ENCODE data around the gene FOXL2. TPM values are rescaled to one million over a fixed set of nuclear protein-coding genes. Genes with fewer than 3 reads are reported as not detected.

FOXL2 gene
- polyA plus RNA-seq, 1 of the 3 experiments (the other 2 are of a cell fraction), result not detected

DNA sequence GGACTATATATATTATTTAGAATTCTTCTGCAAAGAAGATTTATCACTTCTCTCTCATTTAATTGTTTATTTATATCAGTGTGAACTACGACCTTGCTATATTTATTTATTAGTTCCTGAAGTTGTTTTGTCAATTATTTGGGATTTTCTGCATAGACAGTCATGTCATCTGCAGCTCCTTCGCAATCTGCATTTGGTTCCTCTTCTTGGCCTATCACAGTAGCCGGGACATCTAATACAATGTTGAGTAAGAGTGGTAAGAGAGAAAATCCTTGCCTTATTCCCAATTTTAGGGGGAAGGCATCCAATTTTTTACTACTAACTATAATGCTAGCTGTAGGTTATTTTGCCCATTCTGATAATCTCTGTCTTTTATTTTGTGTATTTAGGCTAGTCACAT, 39.4 kb downstream of the FOXL2 start:
- no peak for DNase-seq
- CTCF ChIA-PET, result interaction anchor here (0.6 to 1.5 kb wide), 4 partner anchors 8 to 428 kb away, joined by 3 to 6 read pairs (median 4); partner anchors contain the start of gene CEP70
- Histone ChIP-seq H3K4me3 (ENCODE audit: low read depth in 2 of 2, low read length in 1 of 2) (no peak overlapping the region), H3K4me2 (no peak overlapping the region), H3K9me3 (no peaks in the 10 kb centered on the region), H3K36me3 (replicated peaks in 1 of 2; ENCODE audit: control insufficient read depth in 1 of 2, insufficient read depth in 2 of 2, low read length in 1 of 2) (no peaks in the 10 kb centered on the region), H4K20me1 (ENCODE audit: insufficient read depth) (no peaks in the 10 kb centered on the region), H3K27me3 (ENCODE audit: insufficient read depth) (no peaks in the 10 kb centered on the region), H2AFZ (ENCODE audit: low read depth) (no peak overlapping the region), H3K9me2 (no peaks in the 10 kb centered on the region), H3K9ac (no peak overlapping the region), H3K79me2 (ENCODE audit: insufficient read depth) (no peaks in the 10 kb centered on the region), H3K4me1 (ENCODE audit: control insufficient read depth in 1 of 2, insufficient read depth in 2 of 2, low read depth in 1 of 2, low read length in 1 of 2) (no peaks in the 10 kb centered on the region), H3F3A (replicated peaks; ENCODE audit: insufficient read depth) (no peaks in the 10 kb centered on the region), H3K27ac (ENCODE audit: low read depth in 2 of 2, low read length in 1 of 2) (no peak overlapping the region)
- WGBS (ENCODE audit: low lambda C conversion rate), result 68% methylated on average over 3 of the region's 3 CpGs
- POLR2A ChIA-PET, result no interaction called here
- TF ChIP-seq NRF1 (IDR thresholded peaks at IDR 0.05; ENCODE audit: low read depth, low read length) (no peak), GABPA (IDR thresholded peaks at IDR 0.05; ENCODE audit: low read depth) (no peak), NFIC (IDR thresholded peaks at IDR 0.05; ENCODE audit: borderline replicate concordance) (no peak), RXRA (IDR thresholded peaks at IDR 0.05; ENCODE audit: borderline replicate concordance, low read depth) (no peak), POLR2AphosphoS5 (IDR thresholded peaks at IDR 0.05; ENCODE audit: low read depth, low read length) (no peak), SMC3 (IDR thresholded peaks at IDR 0.05; ENCODE audit: low read depth, low read length) (no peak), CHD2 (IDR thresholded peaks at IDR 0.05; ENCODE audit: low read length, partially characterized antibody) (no peak), FOXM1 (IDR thresholded peaks at IDR 0.05; ENCODE audit: low read depth) (no peak), TAF1 (IDR thresholded peaks at IDR 0.05; ENCODE audit: borderline replicate concordance, low read depth, low read length) (no peak), FOXJ3 (CRISPR knock-in tag; IDR thresholded peaks at IDR 0.05) (no peak), MEF2A (IDR thresholded peaks at IDR 0.05; ENCODE audit: borderline replicate concordance, low read depth) (no peak), SIN3A (IDR thresholded peaks at IDR 0.05; ENCODE audit: borderline replicate concordance, low read depth, low read length) (no peak), RCOR1 (IDR thresholded peaks at IDR 0.05; ENCODE audit: low read length) (no peak), FOSL2 (IDR thresholded peaks at IDR 0.05; ENCODE audit: borderline replicate concordance, low read depth) (no peak)
- TF ChIP-seq, protein P1, sequence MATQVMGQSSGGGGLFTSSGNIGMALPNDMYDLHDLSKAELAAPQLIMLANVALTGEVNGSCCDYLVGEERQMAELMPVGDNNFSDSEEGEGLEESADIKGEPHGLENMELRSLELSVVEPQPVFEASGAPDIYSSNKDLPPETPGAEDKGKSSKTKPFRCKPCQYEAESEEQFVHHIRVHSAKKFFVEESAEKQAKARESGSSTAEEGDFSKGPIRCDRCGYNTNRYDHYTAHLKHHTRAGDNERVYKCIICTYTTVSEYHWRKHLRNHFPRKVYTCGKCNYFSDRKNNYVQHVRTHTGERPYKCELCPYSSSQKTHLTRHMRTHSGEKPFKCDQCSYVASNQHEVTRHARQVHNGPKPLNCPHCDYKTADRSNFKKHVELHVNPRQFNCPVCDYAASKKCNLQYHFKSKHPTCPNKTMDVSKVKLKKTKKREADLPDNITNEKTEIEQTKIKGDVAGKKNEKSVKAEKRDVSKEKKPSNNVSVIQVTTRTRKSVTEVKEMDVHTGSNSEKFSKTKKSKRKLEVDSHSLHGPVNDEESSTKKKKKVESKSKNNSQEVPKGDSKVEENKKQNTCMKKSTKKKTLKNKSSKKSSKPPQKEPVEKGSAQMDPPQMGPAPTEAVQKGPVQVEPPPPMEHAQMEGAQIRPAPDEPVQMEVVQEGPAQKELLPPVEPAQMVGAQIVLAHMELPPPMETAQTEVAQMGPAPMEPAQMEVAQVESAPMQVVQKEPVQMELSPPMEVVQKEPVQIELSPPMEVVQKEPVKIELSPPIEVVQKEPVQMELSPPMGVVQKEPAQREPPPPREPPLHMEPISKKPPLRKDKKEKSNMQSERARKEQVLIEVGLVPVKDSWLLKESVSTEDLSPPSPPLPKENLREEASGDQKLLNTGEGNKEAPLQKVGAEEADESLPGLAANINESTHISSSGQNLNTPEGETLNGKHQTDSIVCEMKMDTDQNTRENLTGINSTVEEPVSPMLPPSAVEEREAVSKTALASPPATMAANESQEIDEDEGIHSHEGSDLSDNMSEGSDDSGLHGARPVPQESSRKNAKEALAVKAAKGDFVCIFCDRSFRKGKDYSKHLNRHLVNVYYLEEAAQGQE (IDR thresholded peaks at IDR 0.05; ENCODE audit: low read depth, low read length), result no peak
- TF ChIP-seq, protein P2, sequence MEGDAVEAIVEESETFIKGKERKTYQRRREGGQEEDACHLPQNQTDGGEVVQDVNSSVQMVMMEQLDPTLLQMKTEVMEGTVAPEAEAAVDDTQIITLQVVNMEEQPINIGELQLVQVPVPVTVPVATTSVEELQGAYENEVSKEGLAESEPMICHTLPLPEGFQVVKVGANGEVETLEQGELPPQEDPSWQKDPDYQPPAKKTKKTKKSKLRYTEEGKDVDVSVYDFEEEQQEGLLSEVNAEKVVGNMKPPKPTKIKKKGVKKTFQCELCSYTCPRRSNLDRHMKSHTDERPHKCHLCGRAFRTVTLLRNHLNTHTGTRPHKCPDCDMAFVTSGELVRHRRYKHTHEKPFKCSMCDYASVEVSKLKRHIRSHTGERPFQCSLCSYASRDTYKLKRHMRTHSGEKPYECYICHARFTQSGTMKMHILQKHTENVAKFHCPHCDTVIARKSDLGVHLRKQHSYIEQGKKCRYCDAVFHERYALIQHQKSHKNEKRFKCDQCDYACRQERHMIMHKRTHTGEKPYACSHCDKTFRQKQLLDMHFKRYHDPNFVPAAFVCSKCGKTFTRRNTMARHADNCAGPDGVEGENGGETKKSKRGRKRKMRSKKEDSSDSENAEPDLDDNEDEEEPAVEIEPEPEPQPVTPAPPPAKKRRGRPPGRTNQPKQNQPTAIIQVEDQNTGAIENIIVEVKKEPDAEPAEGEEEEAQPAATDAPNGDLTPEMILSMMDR (IDR thresholded peaks at IDR 0.05), result no peak
- TF ChIP-seq, protein P3, sequence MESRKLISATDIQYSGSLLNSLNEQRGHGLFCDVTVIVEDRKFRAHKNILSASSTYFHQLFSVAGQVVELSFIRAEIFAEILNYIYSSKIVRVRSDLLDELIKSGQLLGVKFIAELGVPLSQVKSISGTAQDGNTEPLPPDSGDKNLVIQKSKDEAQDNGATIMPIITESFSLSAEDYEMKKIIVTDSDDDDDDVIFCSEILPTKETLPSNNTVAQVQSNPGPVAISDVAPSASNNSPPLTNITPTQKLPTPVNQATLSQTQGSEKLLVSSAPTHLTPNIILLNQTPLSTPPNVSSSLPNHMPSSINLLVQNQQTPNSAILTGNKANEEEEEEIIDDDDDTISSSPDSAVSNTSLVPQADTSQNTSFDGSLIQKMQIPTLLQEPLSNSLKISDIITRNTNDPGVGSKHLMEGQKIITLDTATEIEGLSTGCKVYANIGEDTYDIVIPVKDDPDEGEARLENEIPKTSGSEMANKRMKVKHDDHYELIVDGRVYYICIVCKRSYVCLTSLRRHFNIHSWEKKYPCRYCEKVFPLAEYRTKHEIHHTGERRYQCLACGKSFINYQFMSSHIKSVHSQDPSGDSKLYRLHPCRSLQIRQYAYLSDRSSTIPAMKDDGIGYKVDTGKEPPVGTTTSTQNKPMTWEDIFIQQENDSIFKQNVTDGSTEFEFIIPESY (IDR thresholded peaks at IDR 0.05; ENCODE audit: borderline replicate concordance, low read depth), result no peak
